BE2C (cell line): ENCODE measurements around the gene OVCA2.

ENCODE experiments used
- DNase-seq: peaks from one replicate; pipeline ENCODE4 v3.0.0-alpha.2; 2020
- H3K27me3 ChIP-seq: fragments of 250-450 bp; sonication (Bioruptor Pico); 2 replicates; pipeline ENCODE4 v1.5.1; 2020; ENCODE audit warnings: mild to moderate bottlenecking
- H3K36me3 ChIP-seq: fragments of 250-450 bp; sonication (Bioruptor Pico); 2 replicates; pipeline ENCODE4 v1.5.1; 2020; ENCODE audit warnings: mild to moderate bottlenecking
- H3K4me1 ChIP-seq: fragments of 250-450 bp; sonication (Bioruptor Pico); 2 replicates; pipeline ENCODE4 v1.5.1; 2020
- H3K4me3 ChIP-seq: 2 replicates; pipeline ENCODE4 v1.5.1; 2011; ENCODE audit warnings: low read depth, low read length
- H3K9me3 ChIP-seq: fragments of 250-450 bp; sonication (Bioruptor Pico); 2 replicates; pipeline ENCODE4 v1.5.1; 2020
- TF ChIP-seq, protein P1 (sequence below): IDR thresholded peaks from 2 replicates; pipeline ENCODE4 v1.5.1; 2012; ENCODE audit warnings: mild to moderate bottlenecking, low read depth, low read length

The OVCA2 gene

DNA sequence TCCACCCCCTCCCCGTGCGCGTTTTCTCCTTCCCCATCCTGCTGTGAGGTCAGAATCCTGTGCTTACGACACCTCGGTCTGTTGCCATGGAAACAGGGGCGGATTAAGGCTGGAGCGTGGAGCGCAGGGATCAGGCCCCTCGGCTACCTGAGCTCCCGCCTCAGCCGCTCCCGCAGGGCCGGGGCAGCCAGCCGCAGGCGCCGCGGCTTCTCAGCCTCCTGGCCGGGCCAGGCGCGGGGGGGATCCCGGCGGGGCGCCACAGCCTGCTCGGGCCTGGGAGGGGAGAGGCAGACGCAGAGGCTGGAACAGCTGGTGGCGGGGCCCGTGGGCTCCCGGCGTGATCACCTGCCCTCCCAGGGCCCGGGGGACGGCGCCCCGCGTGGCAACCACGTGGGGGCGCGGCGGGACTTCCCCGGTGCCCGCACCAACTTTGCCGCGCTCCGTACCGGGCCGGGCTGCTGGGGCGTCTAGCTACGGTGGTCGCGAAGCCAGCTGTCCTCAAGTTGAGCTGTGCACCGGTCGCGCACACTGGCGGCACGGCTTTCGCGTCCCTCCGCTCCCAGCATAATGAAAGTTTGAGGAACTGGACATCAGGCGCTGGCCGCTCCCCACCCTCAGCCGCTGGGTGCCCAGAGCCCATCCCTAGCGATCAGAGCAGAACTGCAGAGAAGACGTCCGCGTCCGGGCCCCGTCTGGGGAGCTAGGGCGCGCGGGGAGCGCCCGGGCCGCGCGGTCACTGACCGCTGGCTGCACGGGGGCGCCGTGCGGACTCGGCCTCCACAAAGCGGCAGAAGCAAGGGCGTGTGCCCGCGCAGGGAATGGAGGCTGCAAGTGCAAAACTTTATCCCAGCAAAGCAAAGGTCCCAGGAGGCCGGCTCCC, 17.9 kb upstream of the OVCA2 start:
- no peak overlapping the region for H3K4me3 ChIP-seq
- TF ChIP-seq, protein P1, sequence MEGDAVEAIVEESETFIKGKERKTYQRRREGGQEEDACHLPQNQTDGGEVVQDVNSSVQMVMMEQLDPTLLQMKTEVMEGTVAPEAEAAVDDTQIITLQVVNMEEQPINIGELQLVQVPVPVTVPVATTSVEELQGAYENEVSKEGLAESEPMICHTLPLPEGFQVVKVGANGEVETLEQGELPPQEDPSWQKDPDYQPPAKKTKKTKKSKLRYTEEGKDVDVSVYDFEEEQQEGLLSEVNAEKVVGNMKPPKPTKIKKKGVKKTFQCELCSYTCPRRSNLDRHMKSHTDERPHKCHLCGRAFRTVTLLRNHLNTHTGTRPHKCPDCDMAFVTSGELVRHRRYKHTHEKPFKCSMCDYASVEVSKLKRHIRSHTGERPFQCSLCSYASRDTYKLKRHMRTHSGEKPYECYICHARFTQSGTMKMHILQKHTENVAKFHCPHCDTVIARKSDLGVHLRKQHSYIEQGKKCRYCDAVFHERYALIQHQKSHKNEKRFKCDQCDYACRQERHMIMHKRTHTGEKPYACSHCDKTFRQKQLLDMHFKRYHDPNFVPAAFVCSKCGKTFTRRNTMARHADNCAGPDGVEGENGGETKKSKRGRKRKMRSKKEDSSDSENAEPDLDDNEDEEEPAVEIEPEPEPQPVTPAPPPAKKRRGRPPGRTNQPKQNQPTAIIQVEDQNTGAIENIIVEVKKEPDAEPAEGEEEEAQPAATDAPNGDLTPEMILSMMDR = no peak
- peaks cover 23% of the 10 kb centered on the region for H3K27me3 ChIP-seq
- H3K9me3 ChIP-seq = no peaks in the 10 kb centered on the region
- no peaks in the 10 kb centered on the region for H3K36me3 ChIP-seq
- peaks cover 6% of the 10 kb centered on the region; the same call in 1 of the 2 replicates for H3K4me1 ChIP-seq
- no peak for DNase-seq

DNA sequence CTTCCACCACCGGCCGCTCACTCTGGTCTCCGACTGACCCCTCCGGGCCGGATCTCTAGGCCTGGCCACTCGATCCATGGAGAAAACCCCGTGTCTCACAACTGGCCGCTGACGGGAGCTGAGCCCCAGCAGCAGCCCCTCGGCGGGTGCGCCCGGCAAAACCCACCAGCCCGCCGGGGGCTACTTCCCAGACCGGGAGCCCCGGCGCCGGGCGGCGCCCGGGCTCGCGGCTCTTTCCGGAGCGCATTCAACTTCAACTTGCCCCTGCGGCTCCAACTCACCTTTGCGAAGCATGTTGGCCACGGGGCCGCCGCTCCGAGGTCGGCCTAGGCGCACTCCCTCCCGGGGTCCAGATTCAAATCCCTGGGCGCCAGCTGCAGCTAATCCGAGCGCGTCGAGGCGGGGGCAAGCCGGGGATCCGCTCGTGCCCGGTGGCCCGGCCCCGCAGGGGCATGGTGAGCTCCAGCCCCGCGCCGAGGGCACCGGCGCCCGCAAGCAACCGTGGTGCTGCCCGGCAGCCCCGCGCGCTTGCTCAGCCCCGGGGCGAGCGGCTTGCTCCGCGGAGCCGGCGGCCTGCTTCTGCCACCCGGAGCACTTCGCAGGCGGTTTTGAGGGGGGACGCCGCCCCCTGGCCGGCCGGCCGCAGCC, 17.1 kb upstream of the OVCA2 start:
- H3K36me3 ChIP-seq = no peaks in the 10 kb centered on the region
- DNase-seq = no peak
- no peak overlapping the region for H3K4me3 ChIP-seq
- H3K4me1 ChIP-seq = peaks cover 6% of the 10 kb centered on the region; the same call in 1 of the 2 replicates
- H3K27me3 ChIP-seq = peaks cover 23% of the 10 kb centered on the region
- TF ChIP-seq, protein P1 = no peak
- no peaks in the 10 kb centered on the region for H3K9me3 ChIP-seq

DNA sequence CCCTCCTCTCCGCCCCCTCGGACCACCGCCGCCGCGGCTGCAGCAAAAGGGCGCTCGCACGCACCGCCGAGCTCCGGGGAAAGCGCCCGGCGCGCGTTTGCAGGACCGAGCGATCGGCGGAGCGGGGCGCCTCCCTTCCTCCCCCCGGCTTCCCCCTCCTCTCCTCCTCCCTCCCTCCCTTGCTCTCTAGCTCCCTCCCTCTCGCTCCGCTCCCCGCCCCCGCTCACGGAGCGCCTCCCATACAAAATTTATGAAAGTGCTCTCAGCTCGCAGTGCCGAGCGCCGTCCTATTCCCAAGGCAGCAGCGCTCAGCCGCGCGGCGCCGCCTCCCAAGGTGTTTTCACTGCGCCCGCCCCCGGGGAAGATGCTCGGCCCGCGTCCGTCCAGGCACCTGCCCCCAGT, 16.6 kb upstream of the OVCA2 start, which contains the start of gene RTN4RL1:
RTN4RL1 (minus strand) TSS at position 115 of the 402 bp plus-strand sequence. CDS start 469 bp downstream, outside the sequence.
- TF ChIP-seq, protein P1 = no peak
- H3K27me3 ChIP-seq = peaks cover 23% of the 10 kb centered on the region
- peak; percentile 38 for DNase-seq
- no peaks in the 10 kb centered on the region for H3K9me3 ChIP-seq
- H3K4me3 ChIP-seq = peak within 1 kb of the TSS; percentile 55
- peaks cover 6% of the 10 kb centered on the region; the same call in 1 of the 2 replicates for H3K4me1 ChIP-seq
- no peaks in the 10 kb centered on the region for H3K36me3 ChIP-seq

DNA sequence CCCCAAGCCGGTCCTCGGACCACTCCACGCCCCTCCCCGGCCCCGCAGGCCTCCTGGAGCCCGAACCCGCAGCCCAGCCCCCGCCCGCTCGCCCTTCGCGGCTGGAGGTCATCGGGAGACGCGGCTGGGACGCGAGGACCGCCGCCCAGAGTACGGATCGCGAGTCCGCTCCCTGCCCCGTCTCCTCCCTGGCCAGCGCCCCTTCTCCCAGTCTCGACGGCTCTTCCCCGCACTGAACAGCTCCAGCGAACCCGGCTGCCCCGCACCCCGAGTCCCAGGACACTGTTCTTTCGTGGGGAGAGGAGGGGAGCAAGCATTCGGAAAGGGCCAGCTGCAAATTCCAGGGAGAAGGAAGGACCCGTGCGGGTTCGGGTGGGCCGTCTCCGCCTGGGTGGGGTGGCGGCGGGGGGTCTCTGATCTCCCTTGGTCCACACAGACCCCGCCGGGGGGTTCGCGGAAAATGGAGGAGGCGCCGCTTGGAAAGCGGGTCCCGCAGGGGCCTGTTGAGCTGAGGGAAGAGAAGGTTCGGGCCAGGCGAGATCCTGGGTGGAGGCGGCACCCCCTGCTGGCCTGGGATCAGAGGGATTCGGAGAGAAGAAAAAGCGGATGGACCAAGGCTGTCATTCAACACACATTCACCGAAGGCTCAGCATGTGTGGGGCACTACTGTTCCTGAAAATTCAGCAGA, 16.1 kb upstream of the OVCA2 start:
- TF ChIP-seq, protein P1 = peak; percentile 69
- no peaks in the 10 kb centered on the region for H3K9me3 ChIP-seq
- H3K4me1 ChIP-seq = peaks cover 6% of the 10 kb centered on the region; the same call in 1 of the 2 replicates
- H3K36me3 ChIP-seq = no peaks in the 10 kb centered on the region
- peak; percentile 76 for DNase-seq
- H3K4me3 ChIP-seq = peak overlapping the region; percentile 55
- peaks cover 23% of the 10 kb centered on the region for H3K27me3 ChIP-seq

DNA sequence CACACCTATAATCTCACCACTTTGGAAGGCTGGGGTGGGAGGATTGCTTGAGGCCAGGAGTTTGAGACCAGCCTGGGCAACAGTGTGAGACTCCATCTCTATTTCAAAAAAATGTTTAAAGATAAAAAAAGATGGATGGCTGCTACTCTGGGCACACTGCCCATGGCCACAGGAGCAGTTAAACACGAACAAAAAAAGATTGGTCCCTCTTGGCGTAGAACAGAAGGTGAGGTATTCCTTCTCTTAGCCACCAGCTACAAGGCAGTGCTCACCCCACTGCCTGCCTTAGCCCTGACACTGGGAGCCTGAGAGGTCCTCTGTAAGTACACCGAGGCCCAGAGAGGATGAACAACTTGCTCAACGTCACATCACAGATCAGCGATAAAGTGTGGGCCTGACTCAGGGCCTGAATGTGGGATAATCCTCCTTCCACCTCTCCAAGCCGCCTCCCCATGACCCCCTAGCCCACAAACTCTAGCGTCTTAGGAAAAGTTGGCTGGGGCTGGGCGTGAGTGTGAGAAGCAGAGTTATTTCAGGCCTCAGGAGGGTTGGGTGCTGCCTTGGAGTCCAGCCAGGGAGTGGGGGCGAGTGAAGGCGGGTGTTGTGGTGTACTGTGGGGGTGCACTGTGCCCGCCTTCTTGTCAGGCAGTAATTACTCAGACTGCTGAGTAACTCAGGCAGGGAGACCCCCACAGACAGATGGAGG, 14.1 kb upstream of the OVCA2 start:
- no peaks in the 10 kb centered on the region for H3K9me3 ChIP-seq
- H3K4me3 ChIP-seq = no peak overlapping the region
- no peaks in the 10 kb centered on the region for H3K36me3 ChIP-seq
- no peak for DNase-seq
- peaks cover 6% of the 10 kb centered on the region; the same call in 1 of the 2 replicates for H3K4me1 ChIP-seq
- TF ChIP-seq, protein P1 = no peak
- peaks cover 23% of the 10 kb centered on the region for H3K27me3 ChIP-seq
